Glutamatergic neuron (in vitro differentiated cells): ENCODE measurements around the gene SERAC1. TPM values are rescaled to one million over a fixed set of nuclear protein-coding genes. Genes with fewer than 3 reads are reported as not detected.
"Not testable (repeated sequence)": the region's sequence is repeated elsewhere in the genome, so short reads cannot be mapped to it uniquely, and the experiment has no call there.

Source experiments
- DNase-seq: peaks from one replicate; pipeline ENCODE4 v3.0.0; 2022
- H3K27ac Mint-ChIP-seq: one replicate; pipeline ENCODE4 v1.8.0; 2020; ENCODE audit warnings: mild to moderate bottlenecking, mixed read lengths, inconsistent platforms; ENCODE audit not compliant: unreplicated experiment
- H3K27me3 Mint-ChIP-seq: one replicate; pipeline ENCODE4 v1.8.0; 2020; ENCODE audit warnings: mild to moderate bottlenecking, moderate library complexity, mixed read lengths, inconsistent platforms; ENCODE audit not compliant: unreplicated experiment
- H3K36me3 Mint-ChIP-seq: one replicate; pipeline ENCODE4 v1.8.0; 2020; ENCODE audit warnings: mild to moderate bottlenecking, mixed read lengths, inconsistent platforms; ENCODE audit not compliant: unreplicated experiment
- H3K4me1 Mint-ChIP-seq: one replicate; pipeline ENCODE4 v1.8.0; 2020; ENCODE audit warnings: mild to moderate bottlenecking, low read depth, mixed read lengths, inconsistent platforms; ENCODE audit not compliant: unreplicated experiment
- H3K4me3 Mint-ChIP-seq: one replicate; pipeline ENCODE4 v1.8.0; 2020; ENCODE audit warnings: mild to moderate bottlenecking, mixed read lengths, inconsistent platforms; ENCODE audit not compliant: unreplicated experiment
- H3K9me3 Mint-ChIP-seq: one replicate; pipeline ENCODE4 v1.8.0; 2020; ENCODE audit warnings: mild to moderate bottlenecking, moderate library complexity, mixed read lengths, inconsistent platforms; ENCODE audit not compliant: unreplicated experiment
- CTCF ChIP-seq: fragments of 200-600 bp; sonication (generic); IDR thresholded peaks from one replicate; pipeline ENCODE4 v1.5.0; 2021; ENCODE audit not compliant: partially characterized antibody, unreplicated experiment
- total RNA-seq: library from RNA; stranded (reverse); fragmentation: NEBNext Ultra II Directional; extraction: Animal tissue kit (Norgen Biotek cat#: 25700); gene quantifications from one replicate; pipeline ENCODE4 v1.2.1, GENCODE V29; 2021; ENCODE audit not compliant: unreplicated experiment

SERAC1 gene
- total RNA-seq, 1 donor from 2014 or later = 29.7 TPM

DNA sequence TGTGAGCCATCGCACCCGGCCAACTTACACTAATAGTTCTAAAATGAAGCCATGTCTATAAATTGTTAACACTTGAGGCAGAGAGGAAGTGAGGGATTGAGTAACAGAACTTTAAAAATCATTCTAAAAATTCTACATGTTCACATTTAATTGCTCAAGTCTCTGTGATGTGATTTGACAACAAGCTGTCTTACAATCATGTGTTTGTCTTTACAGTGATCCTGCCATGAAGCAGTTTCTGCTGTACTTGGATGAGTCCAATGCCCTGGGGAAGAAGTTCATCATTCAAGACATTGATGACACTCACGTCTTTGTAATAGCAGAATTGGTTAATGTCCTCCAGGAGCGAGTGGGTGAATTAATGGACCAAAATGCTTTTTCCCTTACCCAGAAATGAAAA, 23.7 kb upstream of the SERAC1 start:
- TF ChIP-seq CTCF = no peak
- H3K27me3 Mint-ChIP-seq = no peaks in the 10 kb centered on the region
- H3K4me1 Mint-ChIP-seq = no peaks in the 10 kb centered on the region
- no peak overlapping the region for H3K4me3 Mint-ChIP-seq
- peaks cover under 1% of the 10 kb centered on the region for H3K36me3 Mint-ChIP-seq
- H3K9me3 Mint-ChIP-seq = no peaks in the 10 kb centered on the region
- H3K27ac Mint-ChIP-seq = no peak overlapping the region
- no peak for DNase-seq

DNA sequence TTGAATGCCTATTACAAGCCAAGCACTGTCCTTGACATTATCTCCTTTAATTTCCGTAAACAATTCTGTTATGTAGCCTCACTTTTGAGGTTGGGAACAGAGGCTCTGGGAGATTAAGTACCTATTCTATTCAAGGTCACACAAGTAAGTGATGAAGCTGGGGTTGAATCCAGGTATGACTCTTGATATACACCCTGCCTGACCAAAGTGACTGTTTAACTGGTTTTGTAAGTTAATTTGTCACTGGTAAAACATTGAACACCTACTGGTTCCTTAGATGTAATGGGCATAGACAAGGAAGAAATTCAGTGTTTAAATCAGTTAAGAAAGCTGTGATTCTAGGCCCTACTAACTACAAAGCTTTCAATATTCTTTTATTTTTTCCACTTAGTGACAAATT, 23.0 kb upstream of the SERAC1 start:
- Mint-ChIP-seq H3K36me3 (peaks cover 5% of the 10 kb centered on the region), H3K27ac (no peak overlapping the region), H3K4me3 (no peak overlapping the region), H3K9me3 (peaks cover 2% of the 10 kb centered on the region), H3K27me3 (no peaks in the 10 kb centered on the region), H3K4me1 (no peaks in the 10 kb centered on the region)
- no peak for TF ChIP-seq CTCF
- DNase-seq = no peak

DNA sequence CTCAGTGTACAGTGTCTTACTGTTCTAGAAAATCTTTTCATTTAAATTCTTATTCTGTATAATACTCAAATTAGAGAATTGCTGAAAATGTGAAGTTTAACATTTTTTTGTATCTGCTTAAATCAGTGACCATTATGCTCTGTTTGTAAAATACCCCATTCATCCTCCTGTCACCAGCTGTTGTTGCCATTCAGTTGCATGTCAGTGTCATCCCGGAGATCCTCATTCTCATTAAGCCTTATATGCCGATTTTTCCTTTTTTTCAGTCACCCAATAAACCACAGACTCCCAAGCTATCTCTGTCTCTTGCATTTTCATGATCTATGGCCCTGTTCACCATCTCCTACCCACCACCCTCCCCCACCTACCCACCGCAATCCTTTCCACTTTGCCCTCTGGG, 20.5 kb upstream of the SERAC1 start:
- Mint-ChIP-seq H3K36me3 (peaks cover 5% of the 10 kb centered on the region), H3K27me3 (no peaks in the 10 kb centered on the region), H3K4me1 (no peaks in the 10 kb centered on the region), H3K27ac (no peak overlapping the region), H3K4me3 (no peak overlapping the region), H3K9me3 (peaks cover 2% of the 10 kb centered on the region)
- no peak for TF ChIP-seq CTCF
- no peak for DNase-seq

- no peak for DNase-seq
- no peaks in the 10 kb centered on the region for H3K27me3 Mint-ChIP-seq
- H3K9me3 Mint-ChIP-seq = peaks cover 2% of the 10 kb centered on the region
- no peaks in the 10 kb centered on the region for H3K4me1 Mint-ChIP-seq
- peaks cover 21% of the 10 kb centered on the region for H3K36me3 Mint-ChIP-seq
- no peak overlapping the region for H3K4me3 Mint-ChIP-seq
- no peak for TF ChIP-seq CTCF
- no peak overlapping the region for H3K27ac Mint-ChIP-seq
Observed at GRCh38 chr6:158185729-158186456, 17.8 kb upstream of the SERAC1 start.

DNA sequence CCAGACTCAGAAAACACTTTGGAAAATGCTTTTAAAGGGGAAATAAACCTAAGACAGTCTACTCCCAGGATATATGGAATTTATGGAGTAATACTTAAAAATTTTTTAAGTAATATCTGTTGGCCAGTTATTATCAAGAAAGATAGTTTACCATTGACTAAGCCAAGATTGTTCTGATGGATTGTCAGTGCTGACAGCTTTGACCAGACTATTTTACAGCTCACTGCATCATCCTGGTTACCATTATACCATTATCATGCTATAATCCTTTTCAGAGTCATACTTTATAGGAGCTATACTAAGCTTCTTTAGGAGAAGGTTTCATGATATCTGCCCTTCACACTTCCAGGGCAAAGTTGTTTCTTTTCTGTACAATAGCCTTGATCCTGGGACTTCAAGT, 16.5 kb upstream of the SERAC1 start:
- Mint-ChIP-seq H3K27ac (no peak overlapping the region), H3K4me3 (no peak overlapping the region), H3K4me1 (no peaks in the 10 kb centered on the region), H3K27me3 (no peaks in the 10 kb centered on the region), H3K36me3 (peaks cover 27% of the 10 kb centered on the region), H3K9me3 (peaks cover 3% of the 10 kb centered on the region)
- DNase-seq = no peak
- no peak for TF ChIP-seq CTCF

DNA sequence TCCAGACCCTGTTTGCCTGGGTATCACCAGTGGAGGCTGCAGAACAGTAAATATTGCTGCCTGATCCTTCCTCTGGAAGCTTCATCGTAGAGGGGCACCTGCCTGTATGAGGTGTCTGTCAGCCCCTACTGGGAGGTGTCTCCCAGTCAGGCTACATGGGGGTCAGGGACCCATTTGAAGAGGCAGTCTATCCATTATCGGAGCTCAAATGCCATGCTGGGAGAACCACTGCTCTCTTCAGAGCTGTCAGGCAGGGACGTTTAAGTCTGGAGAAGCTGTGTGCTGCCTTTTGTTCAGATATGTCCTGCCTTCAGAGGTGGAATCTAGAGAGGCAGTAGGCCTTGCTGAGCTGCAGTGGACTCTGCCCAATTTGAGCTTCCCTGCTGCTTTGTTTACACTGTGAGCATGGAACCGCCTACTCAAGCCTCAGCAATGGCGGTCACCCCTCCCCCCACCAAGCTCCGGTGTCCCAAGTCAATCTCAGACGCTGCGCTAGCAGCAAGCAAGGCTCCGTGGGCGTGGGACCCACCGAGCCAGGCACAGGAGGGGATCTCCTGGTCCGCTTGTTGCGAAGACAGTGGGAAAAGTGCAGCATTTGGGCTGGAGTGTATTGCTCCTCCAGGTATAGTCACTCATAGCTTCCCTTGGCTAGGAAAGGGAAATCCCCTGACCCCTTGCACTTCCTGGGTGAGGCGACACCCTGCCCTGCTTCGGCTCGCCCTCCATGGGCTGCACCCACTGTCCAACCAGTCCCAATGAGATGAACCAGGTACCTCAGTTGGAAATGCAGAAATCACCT, 15.3 kb upstream of the SERAC1 start:
- not testable (repeated sequence) for DNase-seq, H3K27me3 Mint-ChIP-seq, H3K4me3 Mint-ChIP-seq, H3K27ac Mint-ChIP-seq, H3K4me1 Mint-ChIP-seq, H3K9me3 Mint-ChIP-seq
- H3K36me3 Mint-ChIP-seq = peaks cover 32% of the 10 kb centered on the region

- not testable (repeated sequence) for H3K4me1 Mint-ChIP-seq, H3K27ac Mint-ChIP-seq, H3K4me3 Mint-ChIP-seq, DNase-seq, H3K9me3 Mint-ChIP-seq, H3K27me3 Mint-ChIP-seq
- peaks cover 29% of the 10 kb centered on the region for H3K36me3 Mint-ChIP-seq
Observed at GRCh38 chr6:158177712-158178111, 9.7 kb upstream of the SERAC1 start.
